ENCODE data around the gene RNU5D-1. TPM values are rescaled to one million over a fixed set of nuclear protein-coding genes. Genes with fewer than 3 reads are reported as not detected.

RNU5D-1 gene
- total and polyA plus RNA-seq, 9 donors: not detected

DNA sequence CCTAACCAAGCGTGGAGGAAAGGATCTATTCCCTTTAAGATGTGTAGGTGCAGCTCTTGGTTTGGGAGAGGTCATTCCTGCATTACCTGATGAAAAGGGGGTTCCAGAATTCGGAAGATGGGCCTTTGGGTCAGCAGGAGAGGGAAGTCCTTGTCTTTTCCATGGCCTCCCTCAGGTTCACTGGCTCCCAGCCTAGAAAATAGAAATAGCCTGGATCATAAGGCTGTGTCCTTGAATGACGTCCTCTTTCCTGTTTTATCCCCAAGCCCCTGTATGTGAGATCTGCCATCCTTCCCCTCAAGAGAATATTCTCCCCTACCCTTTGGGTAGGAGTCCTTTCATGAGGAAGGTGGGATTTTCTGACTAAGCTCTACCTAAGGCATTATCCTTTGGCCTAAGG, 29.9 kb upstream of the RNU5D-1 start:
- Histone ChIP-seq H3K4me1 (ENCODE audit: insufficient read depth) (no peaks in the 10 kb centered on the region), H3K27ac (no peak overlapping the region), H3K27me3 (no peaks in the 10 kb centered on the region), H3K4me3 (no peak overlapping the region), H3K9me3 (no peaks in the 10 kb centered on the region), H3K36me3 (no peaks in the 10 kb centered on the region)
- no peak for TF ChIP-seq POLR2A (IDR thresholded peaks at IDR 0.05)
- TF ChIP-seq CTCF (IDR thresholded peaks at IDR 0.05): no peak
- no peak for TF ChIP-seq EP300 (IDR thresholded peaks at IDR 0.05)
- DNase-seq: no peak
- 65 to 80% (median 69%) methylated on average over 3 of the region's 3 CpGs for WGBS, 3 donors
- intact Hi-C loops (cut with DNase I): no loop called here

DNA sequence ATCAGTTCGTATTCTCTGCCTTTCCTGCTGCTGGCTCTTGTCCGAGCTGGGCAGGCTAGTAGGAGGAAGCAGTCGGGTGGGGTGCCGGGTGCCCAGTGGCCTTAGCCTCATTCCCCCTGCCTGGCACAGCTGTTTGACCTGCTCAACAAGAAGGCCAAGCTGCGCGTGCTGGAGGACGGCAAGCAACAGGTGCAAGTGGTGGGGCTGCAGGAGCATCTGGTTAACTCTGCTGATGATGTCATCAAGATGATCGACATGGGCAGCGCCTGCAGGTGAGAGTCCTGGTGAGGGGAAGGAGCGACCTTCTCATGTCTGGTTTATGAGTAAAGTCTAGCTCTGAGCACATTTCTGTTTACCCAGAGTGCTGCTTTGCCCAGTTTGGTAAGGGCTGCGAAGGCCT, 28.1 kb upstream of the RNU5D-1 start:
- H3K27me3 ChIP-seq: no peaks in the 10 kb centered on the region
- no peak overlapping the region for H3K27ac ChIP-seq
- DNase-seq: no peak
- 86 to 95% (median 90%) methylated on average over 11 of the region's 11 CpGs for WGBS, 3 donors
- H3K9me3 ChIP-seq: no peaks in the 10 kb centered on the region
- H3K4me1 ChIP-seq (ENCODE audit: insufficient read depth): no peaks in the 10 kb centered on the region
- TF ChIP-seq EP300 (IDR thresholded peaks at IDR 0.05) (no peak), CTCF (IDR thresholded peaks at IDR 0.05) (no peak), POLR2A (IDR thresholded peaks at IDR 0.05) (no peak)
- H3K36me3 ChIP-seq: no peaks in the 10 kb centered on the region
- no peak overlapping the region for H3K4me3 ChIP-seq
- intact Hi-C loops (cut with DNase I): no loop called here

DNA sequence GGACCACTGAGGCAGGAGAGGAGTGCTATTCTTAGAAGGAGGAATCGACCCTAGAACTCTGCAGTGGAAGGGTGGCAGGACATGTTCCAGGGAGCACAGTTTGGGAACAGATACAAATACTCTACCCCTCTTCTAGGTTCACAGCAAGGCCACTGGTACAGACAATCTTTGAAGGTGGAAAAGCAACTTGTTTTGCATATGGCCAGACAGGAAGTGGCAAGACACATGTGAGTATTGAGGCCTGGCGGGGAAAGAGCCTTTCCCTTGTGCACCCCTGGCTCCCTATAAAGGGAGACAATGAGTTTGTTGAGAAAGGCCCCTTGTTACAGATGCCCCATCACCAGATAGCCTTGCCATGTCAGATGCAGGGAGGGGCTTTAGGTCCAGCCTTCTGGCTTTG, 26.4 kb upstream of the RNU5D-1 start:
- no peak for TF ChIP-seq POLR2A (IDR thresholded peaks at IDR 0.05)
- TF ChIP-seq EP300 (IDR thresholded peaks at IDR 0.05): no peak
- TF ChIP-seq CTCF (IDR thresholded peaks at IDR 0.05): no peak
- H3K4me1 ChIP-seq (ENCODE audit: insufficient read depth): no peaks in the 10 kb centered on the region
- no peak for DNase-seq
- H3K27me3 ChIP-seq: no peaks in the 10 kb centered on the region
- intact Hi-C loops (cut with DNase I): no loop called here
- WGBS, 3 donors: 95 to 97% (median 96%) methylated on average over 2 of the region's 2 CpGs
- H3K36me3 ChIP-seq: no peaks in the 10 kb centered on the region
- no peak overlapping the region for H3K27ac ChIP-seq
- H3K9me3 ChIP-seq: no peaks in the 10 kb centered on the region
- H3K4me3 ChIP-seq: no peak overlapping the region

GRCh38 chr1:44747878-44748277, 16.9 kb upstream of the RNU5D-1 start:
- TF ChIP-seq EP300 (IDR thresholded peaks at IDR 0.05) (no peak), POLR2A (IDR thresholded peaks at IDR 0.05) (no peak), CTCF (IDR thresholded peaks at IDR 0.05) (no peak)
- Histone ChIP-seq H3K27ac (no peak overlapping the region), H3K9me3 (no peaks in the 10 kb centered on the region), H3K4me3 (no peak overlapping the region), H3K4me1 (ENCODE audit: insufficient read depth) (no peaks in the 10 kb centered on the region), H3K36me3 (no peaks in the 10 kb centered on the region), H3K27me3 (no peaks in the 10 kb centered on the region)
- DNase-seq: no peak
- intact Hi-C loops (cut with DNase I): no loop called here
- WGBS, 3 donors: 87 to 97% (median 92%) methylated on average over 3 of the region's 3 CpGs

DNA sequence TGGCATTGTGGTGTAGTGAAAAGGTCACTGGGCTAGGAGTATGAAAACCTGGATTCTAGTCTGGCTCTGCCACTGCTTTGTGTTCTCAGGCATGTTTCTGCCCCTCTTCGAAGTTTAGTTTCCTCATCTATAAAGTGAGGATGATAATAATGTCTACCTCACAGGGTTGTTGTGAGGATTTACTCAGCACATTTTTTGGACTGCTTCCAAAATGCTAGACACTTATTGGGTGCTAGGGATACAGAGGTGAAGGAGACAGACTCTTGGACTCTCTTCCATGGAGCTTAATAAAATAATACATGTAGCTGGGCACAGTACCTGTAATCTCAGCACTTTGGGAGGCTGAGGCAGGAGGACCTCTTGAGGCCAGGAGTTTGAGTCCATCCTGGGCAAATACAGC, 12.2 kb upstream of the RNU5D-1 start:
- no peaks in the 10 kb centered on the region for H3K9me3 ChIP-seq
- H3K27me3 ChIP-seq: no peaks in the 10 kb centered on the region
- H3K4me1 ChIP-seq (ENCODE audit: insufficient read depth): peaks cover 4% of the 10 kb centered on the region
- no peak for TF ChIP-seq POLR2A (IDR thresholded peaks at IDR 0.05)
- no peak for TF ChIP-seq CTCF (IDR thresholded peaks at IDR 0.05)
- no peak for TF ChIP-seq EP300 (IDR thresholded peaks at IDR 0.05)
- intact Hi-C loops (cut with DNase I): no loop called here
- DNase-seq: no peak
- no peak overlapping the region for H3K27ac ChIP-seq
- H3K4me3 ChIP-seq: no peak overlapping the region
- 93 to 96% (median 95%) methylated on average over 1 of the region's 1 CpG for WGBS, 3 donors
- no peaks in the 10 kb centered on the region for H3K36me3 ChIP-seq

Measured in ovary (tissue), 9 donors.